HepG2 (cell line): ENCODE data around the gene ATP9A. TPM values are rescaled to one million over a fixed set of nuclear protein-coding genes. Genes with fewer than 3 reads are reported as not detected.

ENCODE experiments used
- AGO2 ChIP-seq: fragments of 200-400 bp; formaldehyde crosslinking; optimal IDR thresholded peaks from 2 replicates; pipeline ENCODE3; 2017; ENCODE audit warnings: mild to moderate bottlenecking, low read depth, low read length, moderate library complexity
- ARNT2 ChIP-seq: sonication (generic); formaldehyde crosslinking; IDR thresholded peaks from 2 replicates; pipeline ENCODE4 v1.8.0; 2022; ENCODE audit warnings: mild to moderate bottlenecking, low read depth, missing genetic modification reagents, moderate library complexity
- CCAR2 ChIP-seq: fragments of 200-400 bp; formaldehyde crosslinking; optimal IDR thresholded peaks from 2 replicates; pipeline ENCODE3; 2018; ENCODE audit warnings: low read depth, mild to moderate bottlenecking, low read length, moderate library complexity
- CHD4 ChIP-seq: fragments of 200-600 bp; sonication (generic); IDR thresholded peaks from 2 replicates; pipeline ENCODE4 v1.7.0; 2017; ENCODE audit warnings: mild to moderate bottlenecking, low read length, borderline replicate concordance
- HMG20A ChIP-seq: IDR thresholded peaks from 2 replicates; pipeline ENCODE4 v1.6.1; 2016; ENCODE audit warnings: borderline replicate concordance
- HNRNPL ChIP-seq: fragments of 200-400 bp; formaldehyde crosslinking; IDR thresholded peaks from 2 replicates; pipeline ENCODE4 v1.6.1; 2017; ENCODE audit warnings: mild to moderate bottlenecking, low read depth, low read length
- JDP2 ChIP-seq: sonication (generic); formaldehyde crosslinking; IDR thresholded peaks from 2 replicates; pipeline ENCODE4 v1.8.1; 2022; ENCODE audit warnings: missing genetic modification reagents, borderline replicate concordance
- MIER2 ChIP-seq: IDR thresholded peaks from 2 replicates; pipeline ENCODE4 v1.6.1; 2016; ENCODE audit warnings: missing biosample characterization, missing genetic modification reagents
- NCOA1 ChIP-seq: sonication (generic); formaldehyde crosslinking; IDR thresholded peaks from 2 replicates; pipeline ENCODE4 v1.9.0; 2021; ENCODE audit warnings: missing genetic modification reagents
- NFRKB ChIP-seq: fragments of 450-650 bp; IDR thresholded peaks from 2 replicates; pipeline ENCODE4 v1.6.1; 2017
- SIN3A ChIP-seq: IDR thresholded peaks from 2 replicates; pipeline ENCODE4 v1.6.1; 2011; ENCODE audit warnings: low read depth, mild to moderate bottlenecking, control low read depth, low read length, borderline replicate concordance
- SRSF9 ChIP-seq: fragments of 200-400 bp; formaldehyde crosslinking; IDR thresholded peaks from 2 replicates; pipeline ENCODE4 v1.6.1; 2018; ENCODE audit warnings: borderline replicate concordance, mild to moderate bottlenecking, low read depth, low read length; ENCODE audit not compliant: insufficient read depth, poor library complexity, severe bottlenecking
- SYNCRIP ChIP-seq: fragments of 200-400 bp; formaldehyde crosslinking; IDR thresholded peaks from 2 replicates; pipeline ENCODE4 v1.6.1; 2018; ENCODE audit warnings: mild to moderate bottlenecking, low read depth, low read length; ENCODE audit not compliant: insufficient read depth
- ZFP36L1 ChIP-seq: sonication (generic); formaldehyde crosslinking; IDR thresholded peaks from 2 replicates; pipeline ENCODE4 v1.8.0; 2022; ENCODE audit warnings: mild to moderate bottlenecking, missing genetic modification reagents, moderate library complexity
- ZNF709 ChIP-seq: sonication (generic); formaldehyde crosslinking; IDR thresholded peaks from 2 replicates; pipeline ENCODE4 v1.5.0; 2020; ENCODE audit warnings: mild to moderate bottlenecking, missing genetic modification reagents
- ZNF766 ChIP-seq: sonication (generic); formaldehyde crosslinking; IDR thresholded peaks from 2 replicates; pipeline ENCODE4 v1.5.0; 2020; ENCODE audit warnings: missing genetic modification reagents, borderline replicate concordance
- ZNF83 ChIP-seq: sonication (generic); formaldehyde crosslinking; IDR thresholded peaks from 2 replicates; pipeline ENCODE4 v1.4.0; 2020; ENCODE audit warnings: missing genetic modification reagents, mild to moderate bottlenecking, borderline replicate concordance
- polyA plus RNA-seq, 8 experiments: library from polyadenylated mRNA; depleted of rRNA in 3 of 8; stranded (reverse) in 7 of 8; unstranded in 1 of 8; fragments of >200 nt; fragmentation: Illumina TruSeq in 4 of 8; extraction: Trizol in 4 of 8; gene quantifications; 2 replicates each; pipeline versions ENCODE4 v1.2.1 to v1.2.3, GENCODE V29; 2011 to 2016; ENCODE audit warnings: low read depth in 4 of 8, missing spikeins in 1 of 8, mixed read lengths in 1 of 8; ENCODE audit not compliant: insufficient read depth in 1 of 8
- total RNA-seq, 5 experiments: library from RNA; depleted of rRNA; stranded (reverse); fragments of >200 nt; fragmentation: Illumina TruSeq; extraction: Trizol; gene quantifications; 2 replicates each; pipeline ENCODE4 v1.2.3, GENCODE V29; 2016; ENCODE audit warnings: low read depth in 1 of 5
- TF ChIP-seq, protein P1 (sequence below): IDR thresholded peaks from 2 replicates; pipeline ENCODE4 v1.6.1; 2012; ENCODE audit warnings: low read length, improper control_type of control experiment
- TF ChIP-seq, protein P2 (sequence below): sonication (generic); formaldehyde crosslinking; conservative IDR thresholded peaks from 2 replicates; pipeline ENCODE4 v1.4.0; 2020; ENCODE audit warnings: missing genetic modification reagents
- TF ChIP-seq, protein P3 (sequence below): sonication (generic); formaldehyde crosslinking; IDR thresholded peaks from 2 replicates; pipeline ENCODE4 v1.8.1; 2023; ENCODE audit warnings: mild to moderate bottlenecking, inconsistent platforms, moderate library complexity, missing genetic modification reagents, borderline replicate concordance
- TF ChIP-seq, protein P4 (sequence below): sonication (generic); formaldehyde crosslinking; IDR thresholded peaks from 2 replicates; pipeline ENCODE4 v1.5.0; 2020; ENCODE audit warnings: mild to moderate bottlenecking, missing genetic modification reagents, moderate library complexity

The ATP9A gene
- total and polyA plus RNA-seq, 2 of the 13 experiments (the other 11 are each of a cell fraction or from before 2014, with no cell fraction given), result 11.8 to 18.5 TPM

DNA sequence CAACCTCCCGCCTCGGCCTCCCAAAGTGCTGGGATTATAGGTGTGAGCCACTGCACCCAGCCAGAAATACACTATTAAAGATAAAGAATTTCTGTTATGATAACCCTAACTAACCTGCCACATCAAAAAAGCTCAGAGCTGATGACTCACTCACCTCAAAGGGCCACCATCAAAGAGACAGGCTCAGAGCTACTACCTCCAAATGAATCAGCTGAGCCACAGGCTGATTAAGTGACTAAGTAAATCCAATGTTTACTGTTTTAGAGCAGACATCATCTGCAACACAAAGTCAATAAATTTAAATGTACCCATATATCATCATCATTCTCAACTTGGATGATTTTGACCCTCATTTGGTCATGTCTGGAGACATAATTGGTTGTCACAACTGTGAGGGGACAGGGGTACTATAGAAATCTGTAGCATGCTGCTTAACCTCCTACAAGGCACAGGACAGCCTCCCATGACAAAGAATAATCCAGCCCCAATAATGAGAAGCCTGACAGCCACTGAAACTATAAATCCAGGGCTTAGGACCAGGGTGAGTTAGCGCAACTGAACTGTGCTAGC, 106.5 kb downstream of the ATP9A start (continued):
- TF ChIP-seq ZFP36L1 (CRISPR knock-in tag) (peak; percentile 79), SRSF9 (no peak), HNRNPL (no peak), HMG20A (CRISPR knock-in tag) (peak; percentile 94; the same call in 1 of the 2 replicates), CCAR2 (no peak), ZNF766 (CRISPR knock-in tag) (no peak), SIN3A (no peak), MIER2 (no peak), ARNT2 (CRISPR knock-in tag) (no peak), JDP2 (CRISPR knock-in tag) (no peak), ZNF709 (no peak), CHD4 (no peak), ZNF83 (CRISPR knock-in tag) (no peak), NFRKB (no peak), AGO2 (no peak), SYNCRIP (no peak), NCOA1 (CRISPR knock-in tag) (no peak)
- TF ChIP-seq, protein P1, sequence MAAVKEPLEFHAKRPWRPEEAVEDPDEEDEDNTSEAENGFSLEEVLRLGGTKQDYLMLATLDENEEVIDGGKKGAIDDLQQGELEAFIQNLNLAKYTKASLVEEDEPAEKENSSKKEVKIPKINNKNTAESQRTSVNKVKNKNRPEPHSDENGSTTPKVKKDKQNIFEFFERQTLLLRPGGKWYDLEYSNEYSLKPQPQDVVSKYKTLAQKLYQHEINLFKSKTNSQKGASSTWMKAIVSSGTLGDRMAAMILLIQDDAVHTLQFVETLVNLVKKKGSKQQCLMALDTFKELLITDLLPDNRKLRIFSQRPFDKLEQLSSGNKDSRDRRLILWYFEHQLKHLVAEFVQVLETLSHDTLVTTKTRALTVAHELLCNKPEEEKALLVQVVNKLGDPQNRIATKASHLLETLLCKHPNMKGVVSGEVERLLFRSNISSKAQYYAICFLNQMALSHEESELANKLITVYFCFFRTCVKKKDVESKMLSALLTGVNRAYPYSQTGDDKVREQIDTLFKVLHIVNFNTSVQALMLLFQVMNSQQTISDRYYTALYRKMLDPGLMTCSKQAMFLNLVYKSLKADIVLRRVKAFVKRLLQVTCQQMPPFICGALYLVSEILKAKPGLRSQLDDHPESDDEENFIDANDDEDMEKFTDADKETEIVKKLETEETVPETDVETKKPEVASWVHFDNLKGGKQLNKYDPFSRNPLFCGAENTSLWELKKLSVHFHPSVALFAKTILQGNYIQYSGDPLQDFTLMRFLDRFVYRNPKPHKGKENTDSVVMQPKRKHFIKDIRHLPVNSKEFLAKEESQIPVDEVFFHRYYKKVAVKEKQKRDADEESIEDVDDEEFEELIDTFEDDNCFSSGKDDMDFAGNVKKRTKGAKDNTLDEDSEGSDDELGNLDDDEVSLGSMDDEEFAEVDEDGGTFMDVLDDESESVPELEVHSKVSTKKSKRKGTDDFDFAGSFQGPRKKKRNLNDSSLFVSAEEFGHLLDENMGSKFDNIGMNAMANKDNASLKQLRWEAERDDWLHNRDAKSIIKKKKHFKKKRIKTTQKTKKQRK, result no peak
- TF ChIP-seq, protein P2, sequence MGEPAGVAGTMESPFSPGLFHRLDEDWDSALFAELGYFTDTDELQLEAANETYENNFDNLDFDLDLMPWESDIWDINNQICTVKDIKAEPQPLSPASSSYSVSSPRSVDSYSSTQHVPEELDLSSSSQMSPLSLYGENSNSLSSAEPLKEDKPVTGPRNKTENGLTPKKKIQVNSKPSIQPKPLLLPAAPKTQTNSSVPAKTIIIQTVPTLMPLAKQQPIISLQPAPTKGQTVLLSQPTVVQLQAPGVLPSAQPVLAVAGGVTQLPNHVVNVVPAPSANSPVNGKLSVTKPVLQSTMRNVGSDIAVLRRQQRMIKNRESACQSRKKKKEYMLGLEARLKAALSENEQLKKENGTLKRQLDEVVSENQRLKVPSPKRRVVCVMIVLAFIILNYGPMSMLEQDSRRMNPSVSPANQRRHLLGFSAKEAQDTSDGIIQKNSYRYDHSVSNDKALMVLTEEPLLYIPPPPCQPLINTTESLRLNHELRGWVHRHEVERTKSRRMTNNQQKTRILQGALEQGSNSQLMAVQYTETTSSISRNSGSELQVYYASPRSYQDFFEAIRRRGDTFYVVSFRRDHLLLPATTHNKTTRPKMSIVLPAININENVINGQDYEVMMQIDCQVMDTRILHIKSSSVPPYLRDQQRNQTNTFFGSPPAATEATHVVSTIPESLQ, result no peak
- TF ChIP-seq, protein P3, sequence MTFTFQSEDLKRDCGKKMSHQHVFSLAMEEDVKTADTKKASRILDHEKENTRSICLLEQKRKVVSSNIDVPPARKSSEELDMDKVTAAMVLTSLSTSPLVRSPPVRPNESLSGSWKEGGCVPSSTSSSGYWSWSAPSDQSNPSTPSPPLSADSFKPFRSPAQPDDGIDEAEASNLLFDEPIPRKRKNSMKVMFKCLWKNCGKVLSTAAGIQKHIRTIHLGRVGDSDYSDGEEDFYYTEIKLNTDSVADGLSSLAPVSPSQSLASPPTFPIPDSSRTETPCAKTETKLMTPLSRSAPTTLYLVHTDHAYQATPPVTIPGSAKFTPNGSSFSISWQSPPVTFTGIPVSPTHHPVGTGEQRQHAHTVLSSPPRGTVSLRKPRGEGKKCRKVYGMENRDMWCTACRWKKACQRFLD (CRISPR knock-in tag), result no peak
- TF ChIP-seq, protein P4, sequence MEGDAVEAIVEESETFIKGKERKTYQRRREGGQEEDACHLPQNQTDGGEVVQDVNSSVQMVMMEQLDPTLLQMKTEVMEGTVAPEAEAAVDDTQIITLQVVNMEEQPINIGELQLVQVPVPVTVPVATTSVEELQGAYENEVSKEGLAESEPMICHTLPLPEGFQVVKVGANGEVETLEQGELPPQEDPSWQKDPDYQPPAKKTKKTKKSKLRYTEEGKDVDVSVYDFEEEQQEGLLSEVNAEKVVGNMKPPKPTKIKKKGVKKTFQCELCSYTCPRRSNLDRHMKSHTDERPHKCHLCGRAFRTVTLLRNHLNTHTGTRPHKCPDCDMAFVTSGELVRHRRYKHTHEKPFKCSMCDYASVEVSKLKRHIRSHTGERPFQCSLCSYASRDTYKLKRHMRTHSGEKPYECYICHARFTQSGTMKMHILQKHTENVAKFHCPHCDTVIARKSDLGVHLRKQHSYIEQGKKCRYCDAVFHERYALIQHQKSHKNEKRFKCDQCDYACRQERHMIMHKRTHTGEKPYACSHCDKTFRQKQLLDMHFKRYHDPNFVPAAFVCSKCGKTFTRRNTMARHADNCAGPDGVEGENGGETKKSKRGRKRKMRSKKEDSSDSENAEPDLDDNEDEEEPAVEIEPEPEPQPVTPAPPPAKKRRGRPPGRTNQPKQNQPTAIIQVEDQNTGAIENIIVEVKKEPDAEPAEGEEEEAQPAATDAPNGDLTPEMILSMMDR (CRISPR knock-in tag), result no peak
